Panc1 (cell line): ENCODE measurements around the gene WDR46. TPM values are rescaled to one million over a fixed set of nuclear protein-coding genes. Genes with fewer than 3 reads are reported as not detected.

Experiments
- ATAC-seq: fragments of 200-7000 bp; cut with Tn5 transposase; 2 replicates; pipeline ENCODE4 v1.9.1; 2020; ENCODE audit warnings: mild to moderate bottlenecking, moderate library complexity
- BruUV-seq: library from RNA; stranded (reverse); fragments of 400-500 nt; replicated peaks from 2 replicates; lab custom pipeline; 2021; lab: Mats Ljungman, UMichigan
- CTCF ChIA-PET: fragments of 300-600 bp; sonication (Branson Sonifier 250); formaldehyde crosslinking; loops from one replicate; lab custom pipeline; 2022; ENCODE audit warnings: antibody characterized with exemption; lab: Charles Lee
- POLR2A ChIA-PET: fragments of 300-600 bp; sonication (Branson Sonifier 250); formaldehyde crosslinking; loops from one replicate; lab custom pipeline; 2022; ENCODE audit warnings: antibody characterized with exemption; lab: Charles Lee
- DNase-seq: peaks from one replicate; pipeline ENCODE4 v3.0.0-alpha.2; 2010; ENCODE audit warnings: low read depth, low spot score
- H3K27ac ChIP-seq: 2 replicates; pipeline ENCODE4 v1.5.1; 2011; ENCODE audit warnings: mild to moderate bottlenecking, low read length, inconsistent platforms
- H3K27me3 ChIP-seq: fragments of 200-500 bp; sonication (Bioruptor generic); 2 replicates; pipeline ENCODE4 v1.6.0; 2014; ENCODE audit warnings: low read length, inconsistent platforms; ENCODE audit not compliant: control insufficient read depth, insufficient read depth
- H3K36me3 ChIP-seq: fragments of 200-500 bp; sonication (Bioruptor generic); 2 replicates; pipeline ENCODE4 v1.5.1; 2014; ENCODE audit warnings: inconsistent platforms, mild to moderate bottlenecking, low read length, moderate library complexity; ENCODE audit not compliant: control insufficient read depth, insufficient read depth
- H3K4me1 ChIP-seq: 2 replicates; pipeline ENCODE4 v1.5.1; 2011; ENCODE audit warnings: inconsistent platforms, mild to moderate bottlenecking, low read length, moderate library complexity; ENCODE audit not compliant: control insufficient read depth, insufficient read depth
- H3K4me3 ChIP-seq, 2 experiments: 2 replicates each; pipeline ENCODE4 v1.5.1; 2011 to 2012; ENCODE audit warnings: low read depth in 2 of 2, low read length in 2 of 2, mild to moderate bottlenecking in 2 of 2, inconsistent platforms in 1 of 2, moderate library complexity in 1 of 2
- H3K9me3 ChIP-seq: fragments of 200-500 bp; sonication (Bioruptor generic); 2 replicates; pipeline ENCODE4 v1.5.1; 2014; ENCODE audit warnings: low read depth, mild to moderate bottlenecking, inconsistent platforms, low read length, moderate library complexity; ENCODE audit not compliant: control insufficient read depth, insufficient read depth
- CTCF ChIP-seq: fragments of 450-650 bp; IDR thresholded peaks from 2 replicates; pipeline ENCODE4 v1.5.1; 2017; ENCODE audit warnings: mild to moderate bottlenecking
- POLR2AphosphoS5 ChIP-seq: IDR thresholded peaks from 2 replicates; pipeline ENCODE4 v1.6.1; 2012; ENCODE audit warnings: mild to moderate bottlenecking, low read depth, low read length, moderate library complexity
- SIN3A ChIP-seq: IDR thresholded peaks from 2 replicates; pipeline ENCODE4 v1.6.1; 2012; ENCODE audit warnings: low read depth, mild to moderate bottlenecking, low read length, moderate library complexity, borderline replicate concordance; ENCODE audit not compliant: insufficient read depth
- TCF7L2 ChIP-seq: IDR thresholded peaks from 2 replicates; pipeline ENCODE4 v1.6.1; 2011; ENCODE audit warnings: mild to moderate bottlenecking, low read depth, low read length, inconsistent platforms
- in situ Hi-C: cut with HindIII; loops from 2 replicates; pipeline ENCODE4 v1.10.0; 2016; ENCODE audit warnings: low sequenced_read_pairs, low pct_unique_long_range_greater_than_20kb
- intact Hi-C: fragments of 100-400 bp; cut with micrococcal nuclease; formaldehyde crosslinking; loops from one replicate; pipeline ENCODE4 v1.10.0; 2022; ENCODE audit not compliant: unreplicated experiment
- total RNA-seq: library from RNA; stranded (reverse); gene quantifications from one replicate; pipeline ENCODE4 v1.2.1, GENCODE V29; 2021; ENCODE audit not compliant: unreplicated experiment
- TF ChIP-seq, protein P1 (sequence below), 2 experiments: IDR thresholded peaks; 2 replicates each; pipeline ENCODE4 v1.6.1; 2011 to 2012; ENCODE audit warnings: low read depth in 2 of 2, control low read depth in 1 of 2, low read length in 1 of 2, mild to moderate bottlenecking in 1 of 2, moderate library complexity in 1 of 2; ENCODE audit not compliant: insufficient read depth in 1 of 2

The WDR46 gene
- total RNA-seq, 1 experiment from 2014 or later = 80.6 TPM

DNA sequence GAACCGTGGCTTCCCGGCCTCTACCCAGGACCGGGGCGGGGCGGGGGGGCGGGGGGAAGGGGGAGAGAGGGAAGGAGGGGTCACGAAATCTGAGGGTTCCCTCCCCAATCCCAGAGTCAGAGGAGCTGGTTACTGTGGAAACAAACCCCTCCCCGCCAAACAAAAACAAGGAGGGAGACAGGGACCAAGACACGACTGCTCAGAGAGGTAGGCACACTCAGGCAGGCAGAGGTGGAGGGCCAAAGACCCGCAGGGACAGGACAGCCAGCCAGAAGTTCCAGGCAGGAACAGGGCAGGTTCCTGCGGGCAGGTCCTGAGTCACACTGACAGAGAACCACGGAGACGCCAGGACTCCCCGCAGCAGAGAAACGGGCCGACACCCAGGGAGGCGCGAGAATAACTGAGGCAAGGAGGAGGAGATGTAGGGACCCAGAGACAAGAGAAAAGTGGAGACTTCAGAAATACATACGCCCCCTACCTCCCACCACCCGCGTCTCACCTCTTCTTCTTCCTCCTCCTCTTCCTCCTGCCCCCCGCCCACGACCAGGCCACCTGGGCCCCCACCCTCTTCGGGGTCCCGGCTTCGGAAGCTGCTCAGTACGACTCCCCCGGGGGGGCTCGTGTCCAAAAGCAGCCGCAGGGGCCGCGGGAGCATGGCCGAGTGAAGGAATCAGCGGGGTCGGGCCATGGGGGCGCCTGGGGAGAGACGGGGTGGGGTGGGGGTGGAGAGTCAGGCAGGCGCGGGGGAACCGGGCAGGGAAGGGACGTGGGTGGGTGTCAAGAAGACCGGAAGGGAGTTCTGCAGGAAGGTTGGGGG lies 9.1 kb upstream of the WDR46 start:
- H3K36me3 ChIP-seq = peaks cover 5% of the 10 kb centered on the region
- peaks cover 13% of the 10 kb centered on the region for H3K4me1 ChIP-seq
- no peaks in the 10 kb centered on the region for H3K9me3 ChIP-seq
- H3K27me3 ChIP-seq = no peaks in the 10 kb centered on the region
- peak overlapping the region; percentile 97 for H3K27ac ChIP-seq
- DNase-seq (no peak), ATAC-seq (peak; percentile 63)
- in situ Hi-C loops = no loop called here
- H3K4me3 ChIP-seq = peak overlapping the region; percentile 72 to 80
- ChIA-PET POLR2A (interaction anchor here (0.6 to 1.6 kb wide), 3 partner anchors 9 to 256 kb away, joined by 3 to 5 read pairs (median 3); partner anchors contain the start of genes PFDN6 and WDR46), CTCF (interaction anchor here (0.6 to 1.6 kb wide), 3 partner anchors 12 to 21 kb away, joined by 5 to 9 read pairs (median 6); partner anchors contain the start of genes B3GALT4 and ZBTB22)
- TF ChIP-seq, protein P1, sequence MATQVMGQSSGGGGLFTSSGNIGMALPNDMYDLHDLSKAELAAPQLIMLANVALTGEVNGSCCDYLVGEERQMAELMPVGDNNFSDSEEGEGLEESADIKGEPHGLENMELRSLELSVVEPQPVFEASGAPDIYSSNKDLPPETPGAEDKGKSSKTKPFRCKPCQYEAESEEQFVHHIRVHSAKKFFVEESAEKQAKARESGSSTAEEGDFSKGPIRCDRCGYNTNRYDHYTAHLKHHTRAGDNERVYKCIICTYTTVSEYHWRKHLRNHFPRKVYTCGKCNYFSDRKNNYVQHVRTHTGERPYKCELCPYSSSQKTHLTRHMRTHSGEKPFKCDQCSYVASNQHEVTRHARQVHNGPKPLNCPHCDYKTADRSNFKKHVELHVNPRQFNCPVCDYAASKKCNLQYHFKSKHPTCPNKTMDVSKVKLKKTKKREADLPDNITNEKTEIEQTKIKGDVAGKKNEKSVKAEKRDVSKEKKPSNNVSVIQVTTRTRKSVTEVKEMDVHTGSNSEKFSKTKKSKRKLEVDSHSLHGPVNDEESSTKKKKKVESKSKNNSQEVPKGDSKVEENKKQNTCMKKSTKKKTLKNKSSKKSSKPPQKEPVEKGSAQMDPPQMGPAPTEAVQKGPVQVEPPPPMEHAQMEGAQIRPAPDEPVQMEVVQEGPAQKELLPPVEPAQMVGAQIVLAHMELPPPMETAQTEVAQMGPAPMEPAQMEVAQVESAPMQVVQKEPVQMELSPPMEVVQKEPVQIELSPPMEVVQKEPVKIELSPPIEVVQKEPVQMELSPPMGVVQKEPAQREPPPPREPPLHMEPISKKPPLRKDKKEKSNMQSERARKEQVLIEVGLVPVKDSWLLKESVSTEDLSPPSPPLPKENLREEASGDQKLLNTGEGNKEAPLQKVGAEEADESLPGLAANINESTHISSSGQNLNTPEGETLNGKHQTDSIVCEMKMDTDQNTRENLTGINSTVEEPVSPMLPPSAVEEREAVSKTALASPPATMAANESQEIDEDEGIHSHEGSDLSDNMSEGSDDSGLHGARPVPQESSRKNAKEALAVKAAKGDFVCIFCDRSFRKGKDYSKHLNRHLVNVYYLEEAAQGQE (IDR thresholded peaks at IDR 0.05; ENCODE audit: insufficient read depth in 1 of 2, low read depth in 2 of 2, low read length in 1 of 2) = no peak
- TF ChIP-seq SIN3A = peak; percentile 96
- peak; percentile 24; the same call in 1 of the 2 replicates for TF ChIP-seq POLR2AphosphoS5
- no peak for TF ChIP-seq CTCF
- intact Hi-C loops = no loop called here
- no TSS peak for BruUV-seq

GRCh38 chr6:33297406-33297955 lies 8.4 kb upstream of the WDR46 start:
- POLR2A ChIA-PET = interaction anchor here (1.0 to 1.6 kb wide), 2 partner anchors 8 to 15 kb away, joined by 3 to 5 read pairs; partner anchors contain the start of genes PFDN6 and WDR46
- BruUV-seq = no TSS peak
- peaks cover 13% of the 10 kb centered on the region for H3K4me1 ChIP-seq
- ATAC-seq = peak; percentile 33
- CTCF ChIA-PET = interaction anchor here (0.6 kb wide), 1 partner anchor 264 kb away, joined by 14 read pairs; no protein-coding TSS in a partner anchor
- no peaks in the 10 kb centered on the region for H3K27me3 ChIP-seq
- no peak for DNase-seq
- intact Hi-C loops = no loop called here
- no peaks in the 10 kb centered on the region for H3K9me3 ChIP-seq
- in situ Hi-C loops = no loop called here
- peak overlapping the region; percentile 55 for H3K27ac ChIP-seq
- TF ChIP-seq POLR2AphosphoS5 = 0 out of 2 replicates have a peak, but pooled peaks have one; percentile 9
- no peak for TF ChIP-seq TCF7L2
- TF ChIP-seq, protein P1 (IDR thresholded peaks at IDR 0.05; ENCODE audit: insufficient read depth in 1 of 2, low read depth in 2 of 2, low read length in 1 of 2) = no peak
- peak overlapping the region; percentile 72 to 80 for H3K4me3 ChIP-seq
- peaks cover 3% of the 10 kb centered on the region; the same call in 1 of the 2 replicates for H3K36me3 ChIP-seq
